SU-DHL-6 (cell line): Measurements from ENCODE around the gene GPD1.

Experiments used
- CTCF ChIP-seq: fragments of 200-600 bp; sonication (generic); IDR thresholded peaks from one replicate; pipeline ENCODE4 v1.5.1; 2017; ENCODE audit warnings: antibody characterized with exemption, mild to moderate bottlenecking, low read length, moderate library complexity; ENCODE audit not compliant: insufficient read depth, poor library complexity, severe bottlenecking
- EZH2phosphoT487 ChIP-seq: fragments of 200-600 bp; sonication (generic), shearing (Covaris generic); conservative IDR thresholded peaks from 2 replicates; pipeline ENCODE4 v1.6.1; 2018; ENCODE audit warnings: mild to moderate bottlenecking, antibody characterized with exemption, low read length, moderate library complexity, mixed read lengths

- TF ChIP-seq CTCF (no peak), EZH2phosphoT487 (no peak)
These were observed 44.2 kb upstream of the GPD1 start for GRCh38 chr12:50059440-50060119.
